GM18858 (cell line): ENCODE data around the gene ZFYVE9.
A peak's percentile ranks its signal among the peaks of the same experiment; 100 is the strongest.
"Not testable (repeated sequence)": the region's sequence is repeated elsewhere in the genome, so short reads cannot be mapped to it uniquely, and the experiment has no call there.

Experiments
- ATAC-seq: cut with Tn5 transposase; IDR thresholded peaks from one replicate; pipeline ENCODE4 v1.9.1; 2021; ENCODE audit not compliant: unreplicated experiment

ZFYVE9 gene

GRCh38 chr1:52141513-52142219, at the start of gene ZFYVE9:
TSS of gene ZFYVE9 (plus strand) at chr1:52142089. CDS start at chr1:52233207, 91,118 bp downstream.
- peak; percentile 34 for ATAC-seq

GRCh38 chr1:52094300-52094699, 47.6 kb upstream of the ZFYVE9 start:
- not testable (repeated sequence) for ATAC-seq

- no peak for ATAC-seq
Observed at GRCh38 chr1:52096216-52096615, 45.7 kb upstream of the ZFYVE9 start.

- no peak for ATAC-seq
Observed at GRCh38 chr1:52098139-52098871, 43.6 kb upstream of the ZFYVE9 start.

GRCh38 chr1:52102336-52103013, 39.4 kb upstream of the ZFYVE9 start:
- peak; percentile 68 for ATAC-seq

GRCh38 chr1:52111492-52111891, 30.4 kb upstream of the ZFYVE9 start:
- no peak for ATAC-seq

GRCh38 chr1:52112489-52112888, 29.4 kb upstream of the ZFYVE9 start:
- no peak for ATAC-seq

- no peak for ATAC-seq
Observed at GRCh38 chr1:52119301-52120079, 22.4 kb upstream of the ZFYVE9 start.

- ATAC-seq = no peak
Observed at GRCh38 chr1:52122384-52122783, 19.5 kb upstream of the ZFYVE9 start.

- ATAC-seq = no peak
Observed at GRCh38 chr1:52123622-52124021, 18.3 kb upstream of the ZFYVE9 start.

GRCh38 chr1:52125736-52126359, 16.0 kb upstream of the ZFYVE9 start:
- ATAC-seq = no peak

GRCh38 chr1:52127181-52128180, 14.4 kb upstream of the ZFYVE9 start:
- no peak for ATAC-seq

GRCh38 chr1:52139817-52140540, 1.9 kb upstream of the ZFYVE9 start:
- ATAC-seq = peak; percentile 54

- no peak for ATAC-seq
Observed at GRCh38 chr1:52140633-52141512, 1.0 kb upstream of the ZFYVE9 start.

- ATAC-seq = peak; percentile 30
Observed at GRCh38 chr1:52142220-52143183, 613 bp downstream of the ZFYVE9 start.

- no peak for ATAC-seq
Observed at GRCh38 chr1:52145137-52145536, 3.2 kb downstream of the ZFYVE9 start.

- not testable (repeated sequence) for ATAC-seq
Observed at GRCh38 chr1:52150445-52150844, 8.6 kb downstream of the ZFYVE9 start.
